Choroid plexus epithelial cell (primary cell): ENCODE results near the gene IRF5.
"Not testable (repeated sequence)": the region's sequence is repeated elsewhere in the genome, so short reads cannot be mapped to it uniquely, and the experiment has no call there.

Source experiments
- DNase-seq: peaks from one replicate; pipeline ENCODE4 v3.0.0-alpha.2; 2010; ENCODE audit warnings: low read depth
- H3K4me3 ChIP-seq: 2 replicates; pipeline ENCODE4 v1.5.1; 2011; ENCODE audit warnings: low read depth, mild to moderate bottlenecking, control low read depth, low read length, moderate library complexity
- TF ChIP-seq, protein P1 (sequence below): conservative IDR thresholded peaks from 2 replicates; pipeline ENCODE4 v1.5.1; 2011; ENCODE audit warnings: low read depth, mild to moderate bottlenecking, control low read depth, inconsistent platforms, low read length, moderate library complexity

IRF5 gene

DNA sequence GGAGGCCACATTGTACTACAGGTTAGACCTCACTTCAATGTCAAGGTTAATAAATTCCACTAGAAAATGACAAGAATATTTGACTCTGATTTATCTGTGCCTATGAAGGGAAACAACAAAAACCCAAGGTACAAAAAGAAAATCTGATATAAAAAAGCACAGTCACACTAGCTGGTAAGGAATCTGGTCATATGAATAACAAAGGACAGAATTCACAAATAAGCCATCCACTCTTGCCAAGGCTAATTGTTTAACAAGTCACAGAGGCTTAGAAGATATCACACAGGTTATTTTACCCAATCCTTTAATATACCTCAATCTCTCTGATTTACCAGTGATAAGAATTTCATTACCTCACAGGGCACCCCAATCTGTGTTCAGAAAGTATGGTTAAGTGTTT is 47.9 kb downstream of the IRF5 start:
- H3K4me3 ChIP-seq: no peak overlapping the region
- no peak for DNase-seq
- TF ChIP-seq, protein P1, sequence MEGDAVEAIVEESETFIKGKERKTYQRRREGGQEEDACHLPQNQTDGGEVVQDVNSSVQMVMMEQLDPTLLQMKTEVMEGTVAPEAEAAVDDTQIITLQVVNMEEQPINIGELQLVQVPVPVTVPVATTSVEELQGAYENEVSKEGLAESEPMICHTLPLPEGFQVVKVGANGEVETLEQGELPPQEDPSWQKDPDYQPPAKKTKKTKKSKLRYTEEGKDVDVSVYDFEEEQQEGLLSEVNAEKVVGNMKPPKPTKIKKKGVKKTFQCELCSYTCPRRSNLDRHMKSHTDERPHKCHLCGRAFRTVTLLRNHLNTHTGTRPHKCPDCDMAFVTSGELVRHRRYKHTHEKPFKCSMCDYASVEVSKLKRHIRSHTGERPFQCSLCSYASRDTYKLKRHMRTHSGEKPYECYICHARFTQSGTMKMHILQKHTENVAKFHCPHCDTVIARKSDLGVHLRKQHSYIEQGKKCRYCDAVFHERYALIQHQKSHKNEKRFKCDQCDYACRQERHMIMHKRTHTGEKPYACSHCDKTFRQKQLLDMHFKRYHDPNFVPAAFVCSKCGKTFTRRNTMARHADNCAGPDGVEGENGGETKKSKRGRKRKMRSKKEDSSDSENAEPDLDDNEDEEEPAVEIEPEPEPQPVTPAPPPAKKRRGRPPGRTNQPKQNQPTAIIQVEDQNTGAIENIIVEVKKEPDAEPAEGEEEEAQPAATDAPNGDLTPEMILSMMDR: no peak

DNA sequence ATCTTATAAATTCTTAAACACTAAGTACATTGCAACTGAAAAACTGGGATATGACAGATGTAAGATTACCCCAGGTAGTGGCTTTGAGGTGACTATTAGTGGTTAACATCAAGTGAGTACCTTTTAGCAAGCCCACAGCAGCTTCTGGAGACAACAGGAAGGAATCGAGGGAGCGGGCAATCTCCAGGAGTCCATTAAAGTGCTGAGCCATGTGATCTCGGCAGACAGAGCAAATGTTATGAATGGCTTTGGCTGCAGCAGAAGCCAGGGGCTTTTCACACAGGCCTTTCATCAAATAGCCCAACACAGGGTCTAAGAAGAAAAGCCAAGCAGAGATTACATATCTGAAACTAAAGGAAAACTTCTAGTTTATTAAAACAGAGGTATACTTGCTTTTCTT is 48.9 kb downstream of the IRF5 start:
- TF ChIP-seq, protein P1: no peak
- no peak overlapping the region for H3K4me3 ChIP-seq
- DNase-seq: no peak

DNA sequence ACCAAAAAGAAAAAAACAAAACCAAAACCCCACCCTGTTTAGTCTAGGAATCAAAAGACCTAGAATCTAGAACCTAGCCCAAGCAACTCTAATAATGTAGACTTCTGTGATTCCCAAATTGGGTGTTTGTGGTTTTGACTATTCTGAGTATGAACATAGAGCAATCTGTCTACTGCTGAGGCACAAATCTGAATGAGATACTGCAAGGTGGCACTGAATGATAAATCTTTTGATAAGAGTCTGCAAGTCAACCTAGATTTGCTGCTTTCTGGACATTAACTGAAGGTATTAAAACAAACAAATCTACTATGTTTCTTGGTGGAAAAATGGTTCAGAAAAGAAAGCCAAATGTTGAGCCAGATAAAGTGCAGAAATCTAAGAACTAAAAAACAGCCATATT is 50.6 kb downstream of the IRF5 start:
- no peak overlapping the region for H3K4me3 ChIP-seq
- DNase-seq: no peak
- TF ChIP-seq, protein P1: no peak

DNA sequence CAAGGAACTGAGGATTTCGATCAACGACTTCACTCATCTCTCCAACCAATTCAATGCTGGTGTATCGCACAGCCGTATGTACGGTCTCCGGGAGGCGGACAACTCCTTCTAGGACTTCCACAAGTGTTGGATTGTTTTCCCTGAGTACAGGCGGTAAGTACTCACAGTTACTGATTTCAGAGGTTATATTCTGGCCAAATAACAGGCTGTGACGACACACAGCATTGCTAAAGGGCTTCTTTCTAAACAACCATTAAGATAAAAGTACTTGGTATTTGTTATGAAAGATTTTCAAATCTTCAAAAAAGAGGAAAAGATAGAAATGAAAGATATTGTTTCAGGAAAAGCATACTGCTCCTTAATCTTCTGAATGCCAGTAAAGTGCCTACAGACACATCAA is 52.2 kb downstream of the IRF5 start:
- no peak for DNase-seq
- TF ChIP-seq, protein P1: no peak
- no peak overlapping the region for H3K4me3 ChIP-seq

DNA sequence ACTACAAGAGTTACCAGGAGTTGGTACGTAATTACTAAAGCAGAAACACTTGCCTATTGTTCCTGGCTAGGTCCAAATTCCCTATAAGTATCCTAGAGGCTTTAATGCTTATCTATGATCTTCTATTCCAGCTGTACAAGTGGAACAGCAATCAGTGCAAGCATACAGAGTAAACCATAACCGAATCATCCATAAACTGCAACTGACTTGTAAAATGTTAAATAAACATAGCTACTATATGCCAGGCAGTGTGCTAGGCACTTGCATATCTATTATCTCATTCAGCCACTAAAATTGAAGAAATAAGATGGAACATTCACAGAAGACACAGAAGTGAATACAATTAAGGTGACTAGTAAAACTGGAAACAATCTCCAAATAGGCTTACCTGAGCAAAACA is 55.7 kb downstream of the IRF5 start:
- no peak overlapping the region for H3K4me3 ChIP-seq
- no peak for DNase-seq
- TF ChIP-seq, protein P1: no peak

DNA sequence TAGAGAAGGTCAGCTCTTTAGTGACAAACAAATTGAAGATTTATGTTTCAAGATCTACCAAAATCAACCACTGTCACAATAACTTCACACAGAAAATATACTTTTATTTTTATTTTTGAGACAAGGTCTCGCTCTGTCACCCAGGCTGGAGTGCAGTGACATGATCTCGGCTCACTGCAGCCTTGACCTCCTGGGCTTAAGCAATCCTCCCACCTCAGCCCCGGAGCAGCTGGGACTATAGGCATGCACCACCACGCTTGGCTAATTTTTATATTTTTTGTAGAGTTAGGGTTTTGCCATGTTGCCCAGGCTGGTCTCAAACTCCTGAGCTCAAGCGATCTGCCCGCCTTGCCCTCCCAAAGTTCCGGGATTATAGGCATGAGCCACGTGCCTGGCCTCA is 56.8 kb downstream of the IRF5 start:
- not testable (repeated sequence) for H3K4me3 ChIP-seq, DNase-seq

GRCh38 chr7:128997181-128997580 is 59.5 kb downstream of the IRF5 start:
- no peak overlapping the region for H3K4me3 ChIP-seq
- no peak for DNase-seq
- TF ChIP-seq, protein P1: no peak
